Measurements from ENCODE around the gene DEAF1.

GRCh38 chr11:693887-694562 is 997 bp downstream of the DEAF1 start:
- TF ChIP-seq POLR2A (IDR thresholded peaks at IDR 0.05; ENCODE audit: low read depth, low read length) (no peak), TAF1 (IDR thresholded peaks at IDR 0.05; ENCODE audit: low read depth, low read length) (no peak), POLR2AphosphoS5 (IDR thresholded peaks at IDR 0.05; ENCODE audit: low read depth, low read length) (no peak), SPI1 (IDR thresholded peaks at IDR 0.05; ENCODE audit: low read depth, low read length) (no peak), POU2F2 (IDR thresholded peaks at IDR 0.05; ENCODE audit: low read depth, low read length) (no peak)
